ENCODE measurements around the gene PRKAG2.

The PRKAG2 gene

GRCh38 chr7:151637781-151638261 lies 239.1 kb downstream of the PRKAG2 start:
- H3K79me1 ChIP-seq (ENCODE audit: low read length), result peaks cover 2% of the 10 kb centered on the region
- H4K8ac ChIP-seq (ENCODE audit: low read depth, low read length), result no peak overlapping the region
- H3K79me2 ChIP-seq (ENCODE audit: control insufficient read depth, insufficient read depth, low read length, poor library complexity), result peaks cover 1% of the 10 kb centered on the region
- peak overlapping the region; percentile 41 for H2BK120ac ChIP-seq (ENCODE audit: insufficient read depth, low read length, poor library complexity)
- H3K23ac ChIP-seq (ENCODE audit: low read length), result no peak overlapping the region
- DNase-seq, result no peak
- H3K4ac ChIP-seq (ENCODE audit: low read depth, low read length), result no peak overlapping the region
- H3K27me3 ChIP-seq (ENCODE audit: insufficient read depth, low read length), result no peaks in the 10 kb centered on the region
- H3K14ac ChIP-seq (ENCODE audit: low read length), result peak overlapping the region; percentile 20
- peaks cover 0 to 2% of the 10 kb centered on the region in 2 experiments for H3K4me1 ChIP-seq (ENCODE audit: control insufficient read depth in 1 of 2, insufficient read depth in 2 of 2, low read length in 2 of 2)
- no peak overlapping the region for H3K4me3 ChIP-seq (ENCODE audit: low read depth, low read length)
- H4K91ac ChIP-seq (ENCODE audit: low read depth, low read length), result no peak overlapping the region
- no peak overlapping the region for H3K27ac ChIP-seq (ENCODE audit: low read depth, low read length)
- H2AK5ac ChIP-seq (ENCODE audit: low read length), result no peak overlapping the region
- no peak overlapping the region for H4K12ac ChIP-seq (ENCODE audit: low read depth, low read length)
- H3K4me2 ChIP-seq (ENCODE audit: low read length), result no peak overlapping the region
- no peak overlapping the region for H3K9ac ChIP-seq (ENCODE audit: low read length)
- H2BK12ac ChIP-seq (ENCODE audit: low read length), result peak overlapping the region; percentile 8
- H3K9me3 ChIP-seq (ENCODE audit: insufficient read depth, low read depth, low read length), result no peaks in the 10 kb centered on the region
- H2AFZ ChIP-seq (ENCODE audit: insufficient read depth, low read length, poor library complexity), result no peak overlapping the region
- H3K18ac ChIP-seq (ENCODE audit: low read length), result no peak overlapping the region
- H2BK5ac ChIP-seq (ENCODE audit: low read depth, low read length, poor library complexity), result no peak overlapping the region
- H3K36me3 ChIP-seq (ENCODE audit: control insufficient read depth in 1 of 2, insufficient read depth in 2 of 2, low read length in 2 of 2), result no peaks in the 10 kb centered on the region
- WGBS (ENCODE audit: extremely low coverage, insufficient coverage, insufficient read length), result no CpG with 5 or more reads among the region's 9 CpGs

DNA sequence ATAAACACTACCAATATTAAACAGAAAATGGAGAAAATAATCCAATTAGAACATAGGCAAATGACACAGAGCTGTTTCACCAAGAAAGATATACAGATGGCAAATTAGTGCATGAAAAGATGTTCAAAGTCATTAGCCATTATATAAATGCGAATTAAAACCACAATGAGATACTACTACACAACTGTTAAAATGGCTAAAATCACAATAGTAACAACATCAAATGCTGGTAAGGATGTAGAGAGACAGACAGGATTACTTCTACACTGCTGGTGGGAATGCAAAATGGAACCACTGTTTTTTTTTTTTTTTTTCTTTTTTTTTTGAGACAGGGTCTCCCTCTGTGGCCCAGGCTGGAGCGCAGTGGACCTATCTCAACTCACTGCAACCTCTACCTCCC lies 242.3 kb downstream of the PRKAG2 start:
- no peak overlapping the region for H4K91ac ChIP-seq (ENCODE audit: low read depth, low read length)
- peaks cover 0 to 2% of the 10 kb centered on the region in 2 experiments for H3K4me1 ChIP-seq (ENCODE audit: control insufficient read depth in 1 of 2, insufficient read depth in 2 of 2, low read length in 2 of 2)
- H4K8ac ChIP-seq (ENCODE audit: low read depth, low read length), result no peak overlapping the region
- no peak overlapping the region for H3K4me3 ChIP-seq (ENCODE audit: low read depth, low read length)
- no peak overlapping the region for H2BK120ac ChIP-seq (ENCODE audit: insufficient read depth, low read length, poor library complexity)
- H3K79me2 ChIP-seq (ENCODE audit: control insufficient read depth, insufficient read depth, low read length, poor library complexity), result peaks cover 5% of the 10 kb centered on the region
- H2BK5ac ChIP-seq (ENCODE audit: low read depth, low read length, poor library complexity), result no peak overlapping the region
- H3K27ac ChIP-seq (ENCODE audit: low read depth, low read length), result no peak overlapping the region
- no peak overlapping the region for H4K12ac ChIP-seq (ENCODE audit: low read depth, low read length)
- no peaks in the 10 kb centered on the region for H3K9me3 ChIP-seq (ENCODE audit: insufficient read depth, low read depth, low read length)
- no peaks in the 10 kb centered on the region for H3K27me3 ChIP-seq (ENCODE audit: insufficient read depth, low read length)
- no peak overlapping the region for H2AFZ ChIP-seq (ENCODE audit: insufficient read depth, low read length, poor library complexity)
- H3K14ac ChIP-seq (ENCODE audit: low read length), result no peak overlapping the region
- no CpG with 5 or more reads among the region's 2 CpGs for WGBS (ENCODE audit: extremely low coverage, insufficient coverage, insufficient read length)
- H3K79me1 ChIP-seq (ENCODE audit: low read length), result peaks cover 9% of the 10 kb centered on the region
- H3K18ac ChIP-seq (ENCODE audit: low read length), result no peak overlapping the region
- no peak overlapping the region for H3K9ac ChIP-seq (ENCODE audit: low read length)
- no peak overlapping the region for H2BK12ac ChIP-seq (ENCODE audit: low read length)
- no peak for DNase-seq
- no peak overlapping the region for H3K23ac ChIP-seq (ENCODE audit: low read length)
- no peak overlapping the region for H2AK5ac ChIP-seq (ENCODE audit: low read length)
- no peak overlapping the region for H3K4ac ChIP-seq (ENCODE audit: low read depth, low read length)
- H3K4me2 ChIP-seq (ENCODE audit: low read length), result no peak overlapping the region
- no peaks in the 10 kb centered on the region for H3K36me3 ChIP-seq (ENCODE audit: control insufficient read depth in 1 of 2, insufficient read depth in 2 of 2, low read length in 2 of 2)

- no peak overlapping the region for H2AK5ac ChIP-seq (ENCODE audit: low read length)
- no peak overlapping the region for H4K12ac ChIP-seq (ENCODE audit: low read depth, low read length)
- H3K9ac ChIP-seq (ENCODE audit: low read length), result no peak overlapping the region
- no peak overlapping the region for H3K18ac ChIP-seq (ENCODE audit: low read length)
- H3K36me3 ChIP-seq (ENCODE audit: control insufficient read depth in 1 of 2, insufficient read depth in 2 of 2, low read length in 2 of 2), result no peaks in the 10 kb centered on the region
- no CpG with 5 or more reads among the region's 1 CpG for WGBS (ENCODE audit: extremely low coverage, insufficient coverage, insufficient read length)
- H3K4ac ChIP-seq (ENCODE audit: low read depth, low read length), result no peak overlapping the region
- H3K4me1 ChIP-seq (ENCODE audit: control insufficient read depth in 1 of 2, insufficient read depth in 2 of 2, low read length in 2 of 2), result peaks cover 3 to 6% of the 10 kb centered on the region in 2 experiments
- H3K23ac ChIP-seq (ENCODE audit: low read length), result no peak overlapping the region
- H3K9me3 ChIP-seq (ENCODE audit: insufficient read depth, low read depth, low read length), result no peaks in the 10 kb centered on the region
- DNase-seq, result no peak
- H2AFZ ChIP-seq (ENCODE audit: insufficient read depth, low read length, poor library complexity), result no peak overlapping the region
- peaks cover 5% of the 10 kb centered on the region for H3K79me2 ChIP-seq (ENCODE audit: control insufficient read depth, insufficient read depth, low read length, poor library complexity)
- no peak overlapping the region for H2BK5ac ChIP-seq (ENCODE audit: low read depth, low read length, poor library complexity)
- no peak overlapping the region for H3K4me2 ChIP-seq (ENCODE audit: low read length)
- no peak overlapping the region for H3K4me3 ChIP-seq (ENCODE audit: low read depth, low read length)
- H2BK12ac ChIP-seq (ENCODE audit: low read length), result no peak overlapping the region
- no peak overlapping the region for H2BK120ac ChIP-seq (ENCODE audit: insufficient read depth, low read length, poor library complexity)
- H4K8ac ChIP-seq (ENCODE audit: low read depth, low read length), result no peak overlapping the region
- peaks cover 9% of the 10 kb centered on the region for H3K79me1 ChIP-seq (ENCODE audit: low read length)
- H3K27ac ChIP-seq (ENCODE audit: low read depth, low read length), result no peak overlapping the region
- no peak overlapping the region for H3K14ac ChIP-seq (ENCODE audit: low read length)
- H4K91ac ChIP-seq (ENCODE audit: low read depth, low read length), result no peak overlapping the region
- no peaks in the 10 kb centered on the region for H3K27me3 ChIP-seq (ENCODE audit: insufficient read depth, low read length)
These were observed 243.5 kb downstream of the PRKAG2 start for GRCh38 chr7:151633516-151633812.

- peak overlapping the region; percentile 30 for H3K4me3 ChIP-seq (ENCODE audit: low read depth, low read length)
- H2BK12ac ChIP-seq (ENCODE audit: low read length), result peak overlapping the region; percentile 73
- peak overlapping the region; percentile 64 for H3K14ac ChIP-seq (ENCODE audit: low read length)
- H3K79me1 ChIP-seq (ENCODE audit: low read length), result peaks cover 9% of the 10 kb centered on the region
- H2AK5ac ChIP-seq (ENCODE audit: low read length), result no peak overlapping the region
- no CpG with 5 or more reads among the region's 28 CpGs for WGBS (ENCODE audit: extremely low coverage, insufficient coverage, insufficient read length)
- H4K91ac ChIP-seq (ENCODE audit: low read depth, low read length), result peak overlapping the region; percentile 74
- peak overlapping the region; percentile 74 for H3K4me2 ChIP-seq (ENCODE audit: low read length)
- H3K79me2 ChIP-seq (ENCODE audit: control insufficient read depth, insufficient read depth, low read length, poor library complexity), result peaks cover 5% of the 10 kb centered on the region
- H4K12ac ChIP-seq (ENCODE audit: low read depth, low read length), result peak overlapping the region; percentile 52
- peak overlapping the region; percentile 74 for H2BK120ac ChIP-seq (ENCODE audit: insufficient read depth, low read length, poor library complexity)
- H3K9ac ChIP-seq (ENCODE audit: low read length), result no peak overlapping the region
- H4K8ac ChIP-seq (ENCODE audit: low read depth, low read length), result peak overlapping the region; percentile 82
- no peak overlapping the region for H3K23ac ChIP-seq (ENCODE audit: low read length)
- no peaks in the 10 kb centered on the region for H3K9me3 ChIP-seq (ENCODE audit: insufficient read depth, low read depth, low read length)
- H3K4ac ChIP-seq (ENCODE audit: low read depth, low read length), result no peak overlapping the region
- peak; percentile 37 to 73 for DNase-seq
- peak overlapping the region; percentile 93 for H2AFZ ChIP-seq (ENCODE audit: insufficient read depth, low read length, poor library complexity)
- peaks cover 3 to 6% of the 10 kb centered on the region in 2 experiments for H3K4me1 ChIP-seq (ENCODE audit: control insufficient read depth in 1 of 2, insufficient read depth in 2 of 2, low read length in 2 of 2)
- peak overlapping the region; percentile 21 for H3K18ac ChIP-seq (ENCODE audit: low read length)
- no peak overlapping the region for H2BK5ac ChIP-seq (ENCODE audit: low read depth, low read length, poor library complexity)
- H3K36me3 ChIP-seq (ENCODE audit: control insufficient read depth in 1 of 2, insufficient read depth in 2 of 2, low read length in 2 of 2), result no peaks in the 10 kb centered on the region
- peak overlapping the region; percentile 14 for H3K27ac ChIP-seq (ENCODE audit: low read depth, low read length)
- H3K27me3 ChIP-seq (ENCODE audit: insufficient read depth, low read length), result no peaks in the 10 kb centered on the region
These were observed 244.0 kb downstream of the PRKAG2 start for GRCh38 chr7:151632750-151633515.

Data from trophoblast cell (in vitro differentiated cells and primary cell).